ENCODE measurements around the gene BMPR1A. TPM values are rescaled to one million over a fixed set of nuclear protein-coding genes. Genes with fewer than 3 reads are reported as not detected.

The BMPR1A gene
- total RNA-seq, 1 experiment from 2014 or later, result 24.3 TPM

DNA sequence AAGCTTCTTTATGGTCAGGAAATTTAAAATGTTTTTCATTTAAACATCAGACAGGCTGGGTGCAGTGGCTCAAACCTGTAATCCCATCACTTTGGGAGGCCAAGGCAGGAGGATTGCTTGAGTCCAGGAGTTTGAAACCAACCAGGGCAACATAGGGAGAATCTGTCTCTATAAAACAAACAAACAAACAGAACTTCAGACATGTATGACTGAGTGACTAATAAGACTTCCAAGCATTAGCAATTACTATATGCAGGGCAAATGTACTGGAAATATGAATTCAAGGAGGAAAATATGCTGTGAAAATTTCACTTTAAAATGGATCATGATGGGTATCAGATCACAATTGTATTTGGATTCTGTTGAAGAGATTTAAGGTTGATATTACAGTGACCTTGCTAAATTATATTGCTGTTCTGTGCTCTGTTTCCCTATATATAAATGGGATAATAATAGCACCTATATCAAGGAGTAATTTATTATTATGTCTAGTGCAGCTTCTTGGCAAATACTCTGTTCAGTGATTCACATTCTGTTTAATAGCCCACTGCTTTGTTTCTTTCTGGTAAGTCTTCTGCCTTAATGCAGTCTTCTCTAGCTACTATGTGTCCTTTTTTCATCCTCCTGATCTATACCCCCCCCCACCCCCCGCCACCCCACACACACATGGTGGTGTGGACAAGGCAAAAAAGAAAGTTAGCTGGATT, 36.2 kb downstream of the BMPR1A start:
- Histone ChIP-seq H3K36me3 (ENCODE audit: low read depth) (no peaks in the 10 kb centered on the region), H4K20me1 (ENCODE audit: insufficient read depth) (no peaks in the 10 kb centered on the region), H3F3A (ENCODE audit: insufficient read depth, low read depth) (no peaks in the 10 kb centered on the region), H3K27me3 (ENCODE audit: insufficient read depth, low read depth) (no peaks in the 10 kb centered on the region), H3K9me2 (ENCODE audit: insufficient read depth) (no peaks in the 10 kb centered on the region), H3K4me2 (no peak overlapping the region), H3K4me1 (replicated peaks; ENCODE audit: insufficient read depth) (peaks cover 9% of the 10 kb centered on the region), H2AFZ (no peak overlapping the region), H3K9me3 (ENCODE audit: insufficient read depth, low read depth) (no peaks in the 10 kb centered on the region), H3K79me2 (ENCODE audit: low read depth) (peaks cover 12% of the 10 kb centered on the region; the same call in 1 of the 2 replicates), H3K4me3 (no peak overlapping the region), H3K27ac (no peak overlapping the region)
- ChIA-PET CTCF (no interaction called here), POLR2A (ENCODE audit: unreplicated experiment) (no interaction called here)
- DNase-seq, result no peak
- intact Hi-C loops (cut with micrococcal nuclease; ENCODE audit: unreplicated experiment), result loop anchor here (5.0 kb wide), 1 partner anchor 35 kb away; the partner anchor contains the start of gene BMPR1A
- BruUV-seq (replicated peaks), result no TSS peak
- TF ChIP-seq, protein P1, sequence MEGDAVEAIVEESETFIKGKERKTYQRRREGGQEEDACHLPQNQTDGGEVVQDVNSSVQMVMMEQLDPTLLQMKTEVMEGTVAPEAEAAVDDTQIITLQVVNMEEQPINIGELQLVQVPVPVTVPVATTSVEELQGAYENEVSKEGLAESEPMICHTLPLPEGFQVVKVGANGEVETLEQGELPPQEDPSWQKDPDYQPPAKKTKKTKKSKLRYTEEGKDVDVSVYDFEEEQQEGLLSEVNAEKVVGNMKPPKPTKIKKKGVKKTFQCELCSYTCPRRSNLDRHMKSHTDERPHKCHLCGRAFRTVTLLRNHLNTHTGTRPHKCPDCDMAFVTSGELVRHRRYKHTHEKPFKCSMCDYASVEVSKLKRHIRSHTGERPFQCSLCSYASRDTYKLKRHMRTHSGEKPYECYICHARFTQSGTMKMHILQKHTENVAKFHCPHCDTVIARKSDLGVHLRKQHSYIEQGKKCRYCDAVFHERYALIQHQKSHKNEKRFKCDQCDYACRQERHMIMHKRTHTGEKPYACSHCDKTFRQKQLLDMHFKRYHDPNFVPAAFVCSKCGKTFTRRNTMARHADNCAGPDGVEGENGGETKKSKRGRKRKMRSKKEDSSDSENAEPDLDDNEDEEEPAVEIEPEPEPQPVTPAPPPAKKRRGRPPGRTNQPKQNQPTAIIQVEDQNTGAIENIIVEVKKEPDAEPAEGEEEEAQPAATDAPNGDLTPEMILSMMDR (conservative IDR thresholded peaks at IDR 0.05), result no peak

DNA sequence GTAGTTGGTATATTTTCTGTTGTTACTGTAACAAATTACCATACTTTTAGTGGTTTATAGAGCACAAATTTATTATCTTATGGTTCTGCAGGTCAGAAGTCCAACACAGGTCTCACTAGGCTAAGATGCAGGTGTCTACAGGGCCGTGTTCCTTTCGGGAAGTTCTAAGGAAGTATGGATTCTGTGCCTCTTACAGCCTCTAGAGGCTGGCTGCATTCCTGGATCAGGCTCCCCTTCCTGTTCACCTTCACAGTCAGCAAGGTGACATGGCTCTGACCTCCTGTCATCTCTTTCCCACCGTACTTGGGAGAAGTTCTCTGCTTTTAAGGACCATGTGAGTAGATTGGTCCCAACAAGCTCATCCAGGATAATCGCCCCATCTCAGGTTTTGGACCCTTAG, 37.3 kb downstream of the BMPR1A start:
- TF ChIP-seq EZH2 (IDR thresholded peaks at IDR 0.05; ENCODE audit: low read depth), result no peak
- TF ChIP-seq, protein P1 (conservative IDR thresholded peaks at IDR 0.05), result no peak
- no peak overlapping the region for H3K4me2 ChIP-seq
- no peaks in the 10 kb centered on the region for H3K27me3 ChIP-seq (ENCODE audit: insufficient read depth, low read depth)
- H4K20me1 ChIP-seq (ENCODE audit: insufficient read depth), result no peaks in the 10 kb centered on the region
- POLR2A ChIA-PET (ENCODE audit: unreplicated experiment), result no interaction called here
- DNase-seq, result no peak
- no peak overlapping the region for H3K4me3 ChIP-seq
- H3K9me2 ChIP-seq (ENCODE audit: insufficient read depth), result no peaks in the 10 kb centered on the region
- BruUV-seq (replicated peaks), result no TSS peak
- CTCF ChIA-PET, result interaction anchor here (0.6 kb wide), 1 partner anchor 42 kb away, joined by 3 read pairs; no protein-coding TSS in a partner anchor
- no peaks in the 10 kb centered on the region for H3K36me3 ChIP-seq (ENCODE audit: low read depth)
- no peaks in the 10 kb centered on the region for H3K9me3 ChIP-seq (ENCODE audit: insufficient read depth, low read depth)
- no peaks in the 10 kb centered on the region for H3F3A ChIP-seq (ENCODE audit: insufficient read depth, low read depth)
- peaks cover 9% of the 10 kb centered on the region for H3K4me1 ChIP-seq (replicated peaks; ENCODE audit: insufficient read depth)
- intact Hi-C loops (cut with micrococcal nuclease; ENCODE audit: unreplicated experiment), result loop anchor here (5.0 kb wide), 1 partner anchor 36 kb away; the partner anchor contains the start of gene BMPR1A
- H3K79me2 ChIP-seq (ENCODE audit: low read depth), result peaks cover 17% of the 10 kb centered on the region; the same call in 1 of the 2 replicates
- H3K27ac ChIP-seq, result no peak overlapping the region
- H2AFZ ChIP-seq, result no peak overlapping the region

DNA sequence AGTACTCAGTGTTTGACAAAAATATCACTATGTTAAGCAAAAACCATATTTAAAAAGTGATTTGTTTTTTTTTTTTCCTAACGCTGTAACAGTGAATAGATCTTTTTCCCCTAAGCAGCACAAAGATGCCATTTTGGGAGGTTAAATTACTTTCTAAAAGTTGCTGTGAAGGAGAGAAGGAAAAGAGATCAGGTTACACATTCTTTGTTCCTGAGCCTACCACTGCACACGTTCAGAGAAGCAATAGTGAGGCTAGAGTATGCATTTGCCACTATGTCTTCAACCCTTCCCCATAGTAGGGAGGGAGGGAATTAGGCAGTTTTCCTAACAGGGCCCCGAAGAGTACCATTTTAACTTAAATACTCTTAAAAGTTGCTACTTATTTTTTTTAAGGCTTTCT, 38.9 kb downstream of the BMPR1A start:
- Histone ChIP-seq H3K4me2 (peak overlapping the region; percentile 38), H3K9me3 (ENCODE audit: insufficient read depth, low read depth) (no peaks in the 10 kb centered on the region), H2AFZ (no peak overlapping the region), H3F3A (ENCODE audit: insufficient read depth, low read depth) (no peaks in the 10 kb centered on the region), H3K36me3 (ENCODE audit: low read depth) (no peaks in the 10 kb centered on the region), H4K20me1 (ENCODE audit: insufficient read depth) (no peaks in the 10 kb centered on the region), H3K27me3 (ENCODE audit: insufficient read depth, low read depth) (no peaks in the 10 kb centered on the region), H3K4me1 (replicated peaks; ENCODE audit: insufficient read depth) (peaks cover 9% of the 10 kb centered on the region), H3K4me3 (no peak overlapping the region), H3K27ac (peak overlapping the region; percentile 23; the same call in 1 of the 2 replicates), H3K9me2 (ENCODE audit: insufficient read depth) (no peaks in the 10 kb centered on the region), H3K79me2 (ENCODE audit: low read depth) (peaks cover 17% of the 10 kb centered on the region; the same call in 1 of the 2 replicates)
- CTCF ChIA-PET, result no interaction called here
- intact Hi-C loops (cut with micrococcal nuclease; ENCODE audit: unreplicated experiment), result no loop called here
- peak in 1 of 2 experiments; percentile 36 for DNase-seq
- no peak for TF ChIP-seq EZH2 (IDR thresholded peaks at IDR 0.05; ENCODE audit: low read depth)
- TF ChIP-seq, protein P1 (conservative IDR thresholded peaks at IDR 0.05), result no peak
- POLR2A ChIA-PET (ENCODE audit: unreplicated experiment), result interaction anchor here (0.7 kb wide), 1 partner anchor 96 kb away, joined by 6 read pairs; no protein-coding TSS in a partner anchor
- BruUV-seq (replicated peaks), result no TSS peak

All from PC-9 (cell line).